Glutamatergic neuron (in vitro differentiated cells): ENCODE results near the gene MMS19. TPM values are rescaled to one million over a fixed set of nuclear protein-coding genes. Genes with fewer than 3 reads are reported as not detected.
"Not testable (repeated sequence)": the region's sequence is repeated elsewhere in the genome, so short reads cannot be mapped to it uniquely, and the experiment has no call there.

ENCODE experiments used
- DNase-seq: peaks from one replicate; pipeline ENCODE4 v3.0.0; 2022
- H3K27ac Mint-ChIP-seq: one replicate; pipeline ENCODE4 v1.8.0; 2020; ENCODE audit warnings: mild to moderate bottlenecking, mixed read lengths, inconsistent platforms; ENCODE audit not compliant: unreplicated experiment
- H3K27me3 Mint-ChIP-seq: one replicate; pipeline ENCODE4 v1.8.0; 2020; ENCODE audit warnings: mild to moderate bottlenecking, moderate library complexity, mixed read lengths, inconsistent platforms; ENCODE audit not compliant: unreplicated experiment
- H3K36me3 Mint-ChIP-seq: one replicate; pipeline ENCODE4 v1.8.0; 2020; ENCODE audit warnings: mild to moderate bottlenecking, mixed read lengths, inconsistent platforms; ENCODE audit not compliant: unreplicated experiment
- H3K4me1 Mint-ChIP-seq: one replicate; pipeline ENCODE4 v1.8.0; 2020; ENCODE audit warnings: mild to moderate bottlenecking, low read depth, mixed read lengths, inconsistent platforms; ENCODE audit not compliant: unreplicated experiment
- H3K4me3 Mint-ChIP-seq: one replicate; pipeline ENCODE4 v1.8.0; 2020; ENCODE audit warnings: mild to moderate bottlenecking, mixed read lengths, inconsistent platforms; ENCODE audit not compliant: unreplicated experiment
- H3K9me3 Mint-ChIP-seq: one replicate; pipeline ENCODE4 v1.8.0; 2020; ENCODE audit warnings: mild to moderate bottlenecking, moderate library complexity, mixed read lengths, inconsistent platforms; ENCODE audit not compliant: unreplicated experiment
- total RNA-seq: library from RNA; stranded (reverse); fragmentation: NEBNext Ultra II Directional; extraction: Animal tissue kit (Norgen Biotek cat#: 25700); gene quantifications from one replicate; pipeline ENCODE4 v1.2.1, GENCODE V29; 2021; ENCODE audit not compliant: unreplicated experiment
- TF ChIP-seq, protein P1 (sequence below): fragments of 200-600 bp; sonication (generic); IDR thresholded peaks from one replicate; pipeline ENCODE4 v1.5.0; 2021; ENCODE audit not compliant: partially characterized antibody, unreplicated experiment

MMS19 gene
- total RNA-seq, 1 donor from 2014 or later = 139 TPM

GRCh38 chr10:97426776-97427570 lies 71.2 kb downstream of the MMS19 start:
- H3K4me1 Mint-ChIP-seq = peaks cover 14% of the 10 kb centered on the region
- H3K27me3 Mint-ChIP-seq = peaks cover 4% of the 10 kb centered on the region
- TF ChIP-seq, protein P1, sequence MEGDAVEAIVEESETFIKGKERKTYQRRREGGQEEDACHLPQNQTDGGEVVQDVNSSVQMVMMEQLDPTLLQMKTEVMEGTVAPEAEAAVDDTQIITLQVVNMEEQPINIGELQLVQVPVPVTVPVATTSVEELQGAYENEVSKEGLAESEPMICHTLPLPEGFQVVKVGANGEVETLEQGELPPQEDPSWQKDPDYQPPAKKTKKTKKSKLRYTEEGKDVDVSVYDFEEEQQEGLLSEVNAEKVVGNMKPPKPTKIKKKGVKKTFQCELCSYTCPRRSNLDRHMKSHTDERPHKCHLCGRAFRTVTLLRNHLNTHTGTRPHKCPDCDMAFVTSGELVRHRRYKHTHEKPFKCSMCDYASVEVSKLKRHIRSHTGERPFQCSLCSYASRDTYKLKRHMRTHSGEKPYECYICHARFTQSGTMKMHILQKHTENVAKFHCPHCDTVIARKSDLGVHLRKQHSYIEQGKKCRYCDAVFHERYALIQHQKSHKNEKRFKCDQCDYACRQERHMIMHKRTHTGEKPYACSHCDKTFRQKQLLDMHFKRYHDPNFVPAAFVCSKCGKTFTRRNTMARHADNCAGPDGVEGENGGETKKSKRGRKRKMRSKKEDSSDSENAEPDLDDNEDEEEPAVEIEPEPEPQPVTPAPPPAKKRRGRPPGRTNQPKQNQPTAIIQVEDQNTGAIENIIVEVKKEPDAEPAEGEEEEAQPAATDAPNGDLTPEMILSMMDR = no peak
- peaks cover 8% of the 10 kb centered on the region for H3K9me3 Mint-ChIP-seq
- H3K4me3 Mint-ChIP-seq = peak overlapping the region; percentile 96
- H3K27ac Mint-ChIP-seq = peak overlapping the region; percentile 98
- peak; percentile 46 for DNase-seq
- H3K36me3 Mint-ChIP-seq = no peaks in the 10 kb centered on the region

DNA sequence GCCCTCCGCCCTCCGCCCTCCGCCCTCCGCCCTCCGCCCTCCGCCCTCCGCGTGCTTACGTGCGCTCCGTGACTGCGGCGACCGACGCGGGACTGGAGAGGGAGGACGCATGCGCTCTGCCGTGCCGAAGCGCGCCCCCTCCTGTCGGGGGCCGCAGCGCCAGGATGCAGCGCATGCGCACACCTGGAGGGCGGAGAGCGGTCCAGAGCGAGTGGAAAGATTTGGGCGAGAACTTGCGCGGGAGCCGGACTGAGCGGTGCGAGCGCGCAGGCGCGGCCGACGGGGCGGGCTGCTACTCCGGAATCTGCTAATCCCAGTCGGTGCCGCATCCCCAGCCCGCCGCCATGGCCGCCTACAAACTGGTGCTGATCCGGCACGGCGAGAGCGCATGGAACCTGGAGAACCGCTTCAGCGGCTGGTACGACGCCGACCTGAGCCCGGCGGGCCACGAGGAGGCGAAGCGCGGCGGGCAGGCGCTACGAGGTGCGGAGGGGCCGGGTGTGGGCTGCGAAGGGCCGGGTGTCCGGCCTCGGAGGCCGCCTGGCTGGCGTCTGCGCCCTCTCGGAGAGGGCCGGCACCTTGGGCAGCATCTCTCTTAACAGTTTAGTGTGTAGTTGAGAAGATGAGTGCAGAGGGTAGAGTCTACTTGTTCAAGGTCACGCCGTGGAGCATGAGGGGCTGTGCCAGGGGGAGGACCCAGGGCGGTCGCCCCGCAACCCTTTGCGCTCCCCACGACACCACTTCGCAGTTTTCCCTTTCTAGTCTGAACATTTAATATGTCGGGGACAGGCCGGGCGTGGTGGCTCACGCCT lies 72.1 kb downstream of the MMS19 start, which contains the start of gene PGAM1:
Gene PGAM1, plus strand, starts transcription at position 228 of the 812 bp plus-strand sequence. Its CDS starts 117 bp downstream, at position 345.
- H3K36me3 Mint-ChIP-seq = no peaks in the 10 kb centered on the region
- peak; percentile 96 for DNase-seq
- H3K4me1 Mint-ChIP-seq = peaks cover 14% of the 10 kb centered on the region
- peak within 1 kb of the TSS; percentile 98 for H3K27ac Mint-ChIP-seq
- H3K9me3 Mint-ChIP-seq = peaks cover 8% of the 10 kb centered on the region
- TF ChIP-seq, protein P1 = peak; percentile 37
- H3K4me3 Mint-ChIP-seq = peak within 1 kb of the TSS; percentile 96
- H3K27me3 Mint-ChIP-seq = peaks cover 4% of the 10 kb centered on the region

DNA sequence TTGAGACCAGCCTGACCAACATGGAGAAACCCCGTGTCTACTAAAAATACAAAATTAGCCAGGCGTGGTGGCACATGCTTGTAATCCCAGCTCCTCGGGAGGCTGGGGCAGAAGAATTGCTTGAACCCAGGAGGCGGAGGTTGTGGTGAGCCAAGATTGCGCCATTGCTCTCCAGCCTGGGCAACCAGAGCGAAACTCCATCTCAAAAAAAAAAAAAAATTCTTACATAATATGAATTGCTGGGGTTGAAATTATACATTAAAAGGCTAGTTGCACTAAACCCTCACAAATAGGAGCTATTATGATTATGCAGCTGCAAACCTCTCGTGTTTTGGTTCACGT lies 74.5 kb downstream of the MMS19 start:
- not testable (repeated sequence) for H3K27me3 Mint-ChIP-seq, H3K4me3 Mint-ChIP-seq, H3K9me3 Mint-ChIP-seq, H3K36me3 Mint-ChIP-seq, DNase-seq, H3K27ac Mint-ChIP-seq
- H3K4me1 Mint-ChIP-seq = peaks cover 13% of the 10 kb centered on the region

- H3K4me3 Mint-ChIP-seq = no peak overlapping the region
- no peak overlapping the region for H3K27ac Mint-ChIP-seq
- H3K4me1 Mint-ChIP-seq = peaks cover 26% of the 10 kb centered on the region
- no peaks in the 10 kb centered on the region for H3K36me3 Mint-ChIP-seq
- peaks cover 7% of the 10 kb centered on the region for H3K9me3 Mint-ChIP-seq
- TF ChIP-seq, protein P1 = no peak
- DNase-seq = no peak
- H3K27me3 Mint-ChIP-seq = peaks cover 7% of the 10 kb centered on the region
Observed at GRCh38 chr10:97416565-97416964, 81.7 kb downstream of the MMS19 start.

GRCh38 chr10:97412891-97413304 lies 85.3 kb downstream of the MMS19 start:
- Mint-ChIP-seq H3K9me3 (no peaks in the 10 kb centered on the region), H3K36me3 (no peaks in the 10 kb centered on the region), H3K4me1 (peaks cover 14% of the 10 kb centered on the region), H3K27ac (peak overlapping the region; percentile 12), H3K4me3 (no peak overlapping the region), H3K27me3 (peaks cover 2% of the 10 kb centered on the region)
- TF ChIP-seq, protein P1 = no peak
- DNase-seq = no peak
